GM12878 (cell line): ENCODE data around the gene FNDC11. TPM values are rescaled to one million over a fixed set of nuclear protein-coding genes. Genes with fewer than 3 reads are reported as not detected.

Source experiments
- ATAC-seq: fragments of 200-7000 bp; cut with Tn5 transposase; 3 replicates; pipeline ENCODE4 v1.9.1; 2020; ENCODE audit warnings: mild to moderate bottlenecking, moderate library complexity
- BruUV-seq: library from RNA; stranded (reverse); fragments of 400-500 nt; replicated peaks from 2 replicates; lab custom pipeline; 2021; lab: Mats Ljungman, UMichigan
- CTCF ChIA-PET: fragments of 300-600 bp; sonication (Branson Sonifier 250); formaldehyde crosslinking; extraction: SDS; loops from one replicate; lab custom pipeline; 2021; ENCODE audit warnings: inconsistent platforms; lab: Yijun Ruan, JAX
- POLR2A ChIA-PET: fragments of 350-600 bp; formaldehyde crosslinking; extraction: SDS; loops from one replicate; lab custom pipeline; 2021; ENCODE audit warnings: inconsistent platforms; lab: Charles Lee
- RAD21 ChIA-PET: fragments of 300-600 bp; sonication (Branson Sonifier 250); formaldehyde crosslinking; loops from one replicate; lab custom pipeline; 2023; ENCODE audit warnings: antibody characterized with exemption; ENCODE audit not compliant: unreplicated experiment; lab: Charles Lee
- SMC1A ChIA-PET: fragments of 300-600 bp; sonication (Branson Sonifier 250); formaldehyde crosslinking; loops from one replicate; lab custom pipeline; 2023; ENCODE audit not compliant: unreplicated experiment, uncharacterized antibody; lab: Charles Lee
- DNase-seq: peaks from one replicate; pipeline ENCODE4 v3.0.0-alpha.2; 2011; ENCODE audit warnings: low read depth, low spot score
- FAIRE-seq: peaks from 3 replicates; lab custom pipeline; 2011; peaks lifted over from hg19 to GRCh38; lab: Jason Lieb, UNC
- H2AFZ ChIP-seq: 2 replicates; pipeline ENCODE4 v1.6.0; 2011; ENCODE audit warnings: low read depth, low read length, control low read depth; ENCODE audit not compliant: control insufficient read depth
- H3K27ac ChIP-seq: 2 replicates; pipeline ENCODE4 v1.5.1; 2011; ENCODE audit warnings: control low read depth; ENCODE audit not compliant: control insufficient read depth, insufficient read depth
- H3K27me3 ChIP-seq, 2 experiments: replicated peaks in 1 of 2; 2 replicates each; pipeline versions ENCODE4 v1.6.0 to v1.6.1; 2011; ENCODE audit warnings: low read length in 1 of 2; ENCODE audit not compliant: control insufficient read depth in 2 of 2, insufficient read depth in 2 of 2
- H3K36me3 ChIP-seq, 2 experiments: 2 replicates each; pipeline ENCODE4 v1.5.1; 2011; ENCODE audit warnings: low read length in 1 of 2; ENCODE audit not compliant: control insufficient read depth in 2 of 2, insufficient read depth in 2 of 2
- H3K4me1 ChIP-seq: 2 replicates; pipeline ENCODE4 v1.6.1; 2011; ENCODE audit warnings: mild to moderate bottlenecking, low read length, moderate library complexity, mixed read lengths; ENCODE audit not compliant: control insufficient read depth, insufficient read depth
- H3K4me2 ChIP-seq: 2 replicates; pipeline ENCODE4 v1.6.0; 2011; ENCODE audit warnings: control low read depth; ENCODE audit not compliant: control insufficient read depth, insufficient read depth
- H3K4me3 ChIP-seq: fragments of 200-600 bp; sonication (generic); 2 replicates; pipeline ENCODE4 v1.5.1; 2016
- H3K79me2 ChIP-seq: 2 replicates; pipeline ENCODE4 v1.6.0; 2011; ENCODE audit warnings: low read length; ENCODE audit not compliant: control insufficient read depth, insufficient read depth
- H3K9ac ChIP-seq: 2 replicates; pipeline ENCODE4 v1.8.0; 2011; ENCODE audit warnings: low read length, control low read depth, mixed read lengths; ENCODE audit not compliant: control insufficient read depth, insufficient read depth
- H3K9me3 ChIP-seq: replicated peaks from 3 replicates; pipeline ENCODE4 v1.5.1; 2011; ENCODE audit warnings: mild to moderate bottlenecking, low read length; ENCODE audit not compliant: control insufficient read depth, insufficient read depth
- H4K20me1 ChIP-seq: 2 replicates; pipeline ENCODE4 v1.6.0; 2011; ENCODE audit not compliant: control insufficient read depth, insufficient read depth
- BACH1 ChIP-seq: fragments of 450-650 bp; IDR thresholded peaks from 2 replicates; pipeline ENCODE4 v1.6.1; 2017; ENCODE audit warnings: mild to moderate bottlenecking, borderline replicate concordance
- BHLHE40 ChIP-seq, 2 experiments: fragments of 450-650 bp in 1 of 2; IDR thresholded peaks; 2 replicates each; pipeline ENCODE4 v1.6.1; 2011 to 2017; ENCODE audit warnings: low read depth in 2 of 2, borderline replicate concordance in 1 of 2, improper control_type of control experiment in 1 of 2, low read length in 1 of 2, mild to moderate bottlenecking in 1 of 2
- GATAD2B ChIP-seq: fragments of 450-650 bp; conservative IDR thresholded peaks from 2 replicates; pipeline ENCODE4 v1.6.1; 2017; ENCODE audit warnings: low read depth, mild to moderate bottlenecking, moderate library complexity
- STAT1 ChIP-seq: fragments of 450-650 bp; conservative IDR thresholded peaks from 2 replicates; pipeline ENCODE4 v1.6.1; 2014; ENCODE audit warnings: antibody characterized with exemption, mild to moderate bottlenecking
- TCF3 ChIP-seq: IDR thresholded peaks from 2 replicates; pipeline ENCODE4 v1.6.1; 2012; ENCODE audit warnings: low read depth, mild to moderate bottlenecking, low read length, borderline replicate concordance; ENCODE audit not compliant: insufficient read depth
- WGBS: methylation state at CpG from one replicate; pipeline ENCODE4 v1.1.6; 2016; ENCODE audit warnings: low lambda C conversion rate; ENCODE audit not compliant: insufficient replicate concordance, insufficient coverage; ENCODE audit errors: missing lambda C conversion rate; 5-methylcytosine and 5-hydroxymethylcytosine counted together
- in situ Hi-C: fragments of 300-500 bp; cut with MboI; formaldehyde crosslinking; loops from 9 replicates; pipeline ENCODE4 v1.14.3; 2018; ENCODE audit warnings: mixed read lengths
- intact Hi-C: fragments of 100-400 bp; cut with micrococcal nuclease; formaldehyde crosslinking; loops from one replicate; pipeline ENCODE4 v1.14.2; 2022; ENCODE audit not compliant: unreplicated experiment
- polyA plus RNA-seq, 11 experiments: library from polyadenylated mRNA; depleted of rRNA in 4 of 11; unstranded in 6 of 11; stranded (reverse) in 5 of 11; fragments of >200 nt; fragmentation: Nextera tagmentation in 4 of 11; fragmentation: Illumina TruSeq in 1 of 11; extraction: Ambion mirVana in 4 of 11; extraction: Trizol in 1 of 11; gene quantifications; 1 replicate in 1 of 11; 2 replicates in 10 of 11; pipeline versions ENCODE4 v1.2.1 to v1.2.3, GENCODE V29; 2011 to 2016; ENCODE audit warnings: inconsistent platforms in 2 of 11, missing spikeins in 2 of 11, low read depth in 1 of 11
- total RNA-seq, 4 experiments: library from RNA; depleted of rRNA in 3 of 4; stranded (reverse); fragments of >200 nt in 3 of 4; fragmentation: Illumina TruSeq in 1 of 4; extraction: Trizol in 1 of 4; gene quantifications; 2 replicates each; pipeline versions ENCODE4 v1.2.1 to v1.2.3, GENCODE V29; 2013 to 2021

FNDC11 gene
- total and polyA plus RNA-seq, 10 of the 15 experiments (the other 5 are each of a cell fraction or from before 2014, with no cell fraction given): 0.09 to 0.72 (median 0.34) TPM; not detected in 2

GRCh38 chr20:63548542-63548941, 5.4 kb upstream of the FNDC11 start:
- no peak for DNase-seq
- Histone ChIP-seq H3K9ac (no peak overlapping the region), H3K27me3 (no peaks in the 10 kb centered on the region; a peak in 1 of 4 replicates), H3K79me2 (no peaks in the 10 kb centered on the region), H3K4me2 (no peak overlapping the region), H3K4me3 (no peak overlapping the region), H2AFZ (no peak overlapping the region), H3K36me3 (no peaks in the 10 kb centered on the region), H4K20me1 (no peaks in the 10 kb centered on the region), H3K9me3 (no peaks in the 10 kb centered on the region), H3K27ac (no peak overlapping the region), H3K4me1 (peaks cover 12% of the 10 kb centered on the region)
- POLR2A ChIA-PET: no interaction called here
- RAD21 ChIA-PET: no interaction called here
- no peak for FAIRE-seq
- no TSS peak for BruUV-seq
- ATAC-seq: no peak
- 7% methylated on average over 11 of the region's 11 CpGs for WGBS
- no peak for TF ChIP-seq STAT1
- TF ChIP-seq TCF3: no peak
- no peak for TF ChIP-seq GATAD2B
- intact Hi-C loops: no loop called here
- CTCF ChIA-PET: no interaction called here
- SMC1A ChIA-PET: no interaction called here
- in situ Hi-C loops: no loop called here

GRCh38 chr20:63549019-63549418, 4.9 kb upstream of the FNDC11 start:
- RAD21 ChIA-PET: interaction anchor here (2.1 kb wide), 1 partner anchor 12 kb away, joined by 6 read pairs; the partner anchor contains the start of gene PTK6

More at GRCh38 chr20:63549019-63549418, 4.9 kb upstream of the FNDC11 start:
- peaks cover 12% of the 10 kb centered on the region for H3K4me1 ChIP-seq
- H3K4me3 ChIP-seq: no peak overlapping the region
- TF ChIP-seq BACH1: no peak
- peak in 1 of 2 experiments; percentile 27; a peak in 1 of 4 replicates for TF ChIP-seq BHLHE40 (IDR thresholded peaks at IDR 0.05; ENCODE audit: borderline replicate concordance in 1 of 2, low read depth in 2 of 2, low read length in 1 of 2)
- H3K36me3 ChIP-seq: no peaks in the 10 kb centered on the region
- no TSS peak for BruUV-seq
- no peaks in the 10 kb centered on the region for H4K20me1 ChIP-seq
- FAIRE-seq: no peak
- 23% methylated on average over 2 of the region's 25 CpGs for WGBS
- CTCF ChIA-PET: no interaction called here
- H3K79me2 ChIP-seq: no peaks in the 10 kb centered on the region
- intact Hi-C loops (no loop called here), in situ Hi-C loops (no loop called here)
- no peaks in the 10 kb centered on the region; a peak in 1 of 4 replicates for H3K27me3 ChIP-seq
- no peak overlapping the region for H3K9ac ChIP-seq
- H2AFZ ChIP-seq: no peak overlapping the region
- H3K9me3 ChIP-seq: no peaks in the 10 kb centered on the region
- no peak overlapping the region for H3K4me2 ChIP-seq
- POLR2A ChIA-PET: interaction anchor here (0.7 kb wide), 1 partner anchor 25 kb away, joined by 3 read pairs; the partner anchor contains the start of gene HELZ2
- DNase-seq: no peak
- SMC1A ChIA-PET: interaction anchor here (1.5 kb wide), 1 partner anchor 14 kb away, joined by 3 read pairs; no protein-coding TSS in a partner anchor
- no peak for ATAC-seq
- no peak overlapping the region for H3K27ac ChIP-seq
